GM23338 (cell line): ENCODE measurements around the gene RAB15. TPM values are rescaled to one million over a fixed set of nuclear protein-coding genes. Genes with fewer than 3 reads are reported as not detected.

ENCODE experiments used
- CREB1 ChIP-seq: fragments of 250-450 bp; sonication (Bioruptor Pico); IDR thresholded peaks from 2 replicates; pipeline ENCODE4 v1.5.0; 2020; ENCODE audit warnings: low read depth, mild to moderate bottlenecking, moderate library complexity
- EZH2 ChIP-seq: fragments of 200-600 bp; sonication (generic); IDR thresholded peaks from one replicate; pipeline ENCODE4 v1.8.0; 2017; ENCODE audit warnings: antibody characterized with exemption, mild to moderate bottlenecking, low read depth; ENCODE audit not compliant: unreplicated experiment
- EZH2phosphoT487 ChIP-seq: fragments of 200-600 bp; sonication (generic); IDR thresholded peaks from one replicate; pipeline ENCODE4 v1.8.1; 2018; ENCODE audit warnings: antibody characterized with exemption; ENCODE audit not compliant: unreplicated experiment
- JUNB ChIP-seq: IDR thresholded peaks from one replicate; pipeline ENCODE4 v1.6.1; 2016; ENCODE audit warnings: antibody characterized with exemption; ENCODE audit not compliant: unreplicated experiment
- POLR2AphosphoS5 ChIP-seq: IDR thresholded peaks from 2 replicates; pipeline ENCODE4 v1.6.1; 2016; ENCODE audit warnings: antibody characterized with exemption, low read depth
- REST ChIP-seq: IDR thresholded peaks from one replicate; pipeline ENCODE4 v1.6.1; 2018; ENCODE audit warnings: antibody characterized with exemption; ENCODE audit not compliant: unreplicated experiment
- STAT1 ChIP-seq: IDR thresholded peaks from one replicate; pipeline ENCODE4 v1.6.1; 2016; ENCODE audit warnings: antibody characterized with exemption; ENCODE audit not compliant: unreplicated experiment
- ZNF114 ChIP-seq: fragments of 250-450 bp; sonication (Bioruptor Pico); IDR thresholded peaks from 2 replicates; pipeline ENCODE4 v1.5.0; 2020; ENCODE audit warnings: mild to moderate bottlenecking, moderate library complexity
- ZNF462 ChIP-seq: fragments of 250-450 bp; sonication (Bioruptor Pico); IDR thresholded peaks from 2 replicates; pipeline ENCODE4 v1.5.0; 2020; ENCODE audit warnings: mild to moderate bottlenecking, moderate library complexity
- polyA plus RNA-seq: library from polyadenylated mRNA; unstranded; fragments of >200 nt; fragmentation: Nextera tagmentation; extraction: Ambion mirVana; gene quantifications from 2 replicates; pipeline ENCODE4 v1.2.1, GENCODE V29; 2016
- total RNA-seq: library from RNA; depleted of rRNA; stranded (reverse); fragments of >200 nt; shearing (Covaris generic); gene quantifications from 2 replicates; pipeline ENCODE4 v1.2.3, GENCODE V29; 2014

The RAB15 gene
- total and polyA plus RNA-seq, 2 experiments from 2014 or later: 17.4 to 43.3 TPM

GRCh38 chr14:64970041-64970440 lies 2.1 kb downstream of the RAB15 start (continued):
- no peak for TF ChIP-seq REST
- no peak for TF ChIP-seq STAT1
- no peak for TF ChIP-seq ZNF462
- TF ChIP-seq EZH2: no peak
- TF ChIP-seq JUNB: no peak
- TF ChIP-seq ZNF114 (CRISPR knock-in tag): no peak
- no peak for TF ChIP-seq POLR2AphosphoS5
- TF ChIP-seq EZH2phosphoT487: no peak
- TF ChIP-seq CREB1 (CRISPR knock-in tag): no peak
